Stimulated activated naive CD4-positive, alpha-beta T cell (primary cell): ENCODE measurements around the gene NR5A1.

Experiments
- DNase-seq, 6 experiments: peaks; one replicate each; lab custom pipeline; 2025; lab: John Stamatoyannopoulos, UW

Gene NR5A1

DNA sequence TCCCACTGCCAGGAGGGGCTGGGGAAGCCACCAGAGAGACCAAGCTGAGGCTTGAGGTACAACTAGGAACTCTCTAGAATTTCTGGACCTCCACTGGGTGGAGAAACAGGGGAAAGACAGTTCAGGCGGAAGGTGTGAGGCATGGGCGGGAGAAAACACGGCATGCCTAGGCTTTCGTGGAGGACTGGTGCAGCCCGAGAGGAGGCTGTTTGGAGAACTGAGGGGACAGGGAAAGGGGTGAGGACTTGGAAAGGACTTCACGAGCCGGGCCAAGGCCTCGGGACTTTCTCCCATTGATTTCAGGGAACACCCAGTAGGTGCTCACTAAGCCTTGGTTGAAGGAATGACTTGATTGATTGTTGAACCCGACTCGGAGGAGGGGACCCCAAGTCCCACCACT, 66.4 kb downstream of the NR5A1 start:
- no peak for DNase-seq

DNA sequence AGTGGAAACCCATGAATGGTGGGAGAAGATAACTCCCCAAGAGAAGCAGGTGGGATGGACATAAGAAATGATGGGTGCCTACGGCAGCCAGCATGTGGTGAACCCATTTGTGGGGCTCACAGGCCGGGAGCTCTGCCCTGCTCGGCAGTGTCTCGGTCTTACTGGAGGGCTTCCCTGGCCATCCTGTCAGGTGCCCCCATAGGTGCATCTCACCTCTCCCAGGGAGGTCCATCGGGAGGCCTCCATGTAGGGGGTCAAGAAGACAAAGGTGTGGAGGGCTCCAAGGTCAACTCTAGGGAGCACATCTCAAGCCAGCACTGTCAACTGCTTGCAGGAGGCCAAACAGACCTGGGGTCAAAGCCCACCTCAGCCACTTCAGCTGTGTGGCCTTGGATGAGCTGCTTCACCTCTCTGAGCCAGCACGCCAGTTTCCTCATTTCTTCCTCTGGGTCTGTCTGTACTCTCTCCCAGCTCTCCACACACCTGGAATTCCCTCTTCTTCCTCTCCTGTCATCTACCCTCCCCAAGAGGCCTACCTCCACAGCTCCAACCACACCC, 67.4 kb downstream of the NR5A1 start:
- no peak for DNase-seq

DNA sequence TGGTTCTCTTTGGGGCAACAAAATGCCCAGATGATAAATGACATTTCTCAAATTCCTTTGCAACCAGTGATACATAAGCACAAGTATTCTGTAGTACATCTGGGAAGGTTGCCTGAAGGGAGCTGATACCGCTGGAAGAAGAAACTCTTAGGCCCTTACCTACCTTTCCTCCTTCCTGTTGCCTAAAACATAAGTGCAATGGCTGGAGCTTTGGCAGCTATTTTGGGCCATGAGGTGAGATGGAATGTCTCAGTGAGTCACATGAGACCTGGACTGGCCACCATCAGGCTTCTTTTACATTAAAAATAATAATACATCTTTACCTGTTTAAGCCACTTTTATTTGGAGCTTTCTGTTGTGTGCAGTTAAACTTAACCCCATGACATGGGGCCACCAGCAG, 68.1 kb downstream of the NR5A1 start:
- DNase-seq, result no peak

DNA sequence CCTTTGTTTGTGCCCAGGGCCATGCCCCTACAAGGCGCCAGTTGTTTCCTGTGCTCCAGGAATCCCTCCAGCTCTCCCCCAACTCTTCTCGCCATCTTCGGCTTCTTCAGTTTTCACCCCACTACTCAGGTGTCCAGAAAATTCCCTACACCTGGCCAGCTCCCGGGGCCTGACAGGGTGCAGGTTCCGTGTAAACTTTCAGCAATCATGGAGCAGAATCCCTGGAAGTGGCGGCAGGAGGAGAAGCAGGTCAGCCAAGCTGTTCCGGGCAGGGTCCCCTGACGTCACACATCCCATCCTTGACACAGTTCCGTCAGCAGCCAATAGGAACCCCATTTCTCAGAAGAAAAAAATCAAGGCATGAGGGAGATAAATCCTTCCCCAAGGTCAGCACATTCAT, 69.1 kb downstream of the NR5A1 start:
- no peak for DNase-seq

DNA sequence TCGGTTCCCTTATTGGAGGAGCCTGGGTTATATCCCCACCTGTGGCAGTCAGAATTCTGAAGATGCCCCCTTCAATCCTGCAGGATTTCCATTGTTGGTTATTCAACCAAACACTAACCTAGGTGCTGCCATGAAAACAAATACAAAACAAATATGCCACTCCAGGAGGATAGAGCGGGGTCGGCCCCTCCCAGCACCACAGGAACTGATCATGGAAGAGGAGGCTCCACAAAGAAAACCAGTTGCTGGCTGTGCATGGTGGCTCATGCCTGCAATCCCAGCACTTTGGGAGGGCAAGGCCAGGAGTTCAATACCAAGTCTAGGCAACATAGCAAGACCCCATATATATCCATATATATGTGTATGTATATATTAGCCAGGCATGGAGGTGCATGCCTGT, 70.1 kb downstream of the NR5A1 start:
- no peak for DNase-seq

DNA sequence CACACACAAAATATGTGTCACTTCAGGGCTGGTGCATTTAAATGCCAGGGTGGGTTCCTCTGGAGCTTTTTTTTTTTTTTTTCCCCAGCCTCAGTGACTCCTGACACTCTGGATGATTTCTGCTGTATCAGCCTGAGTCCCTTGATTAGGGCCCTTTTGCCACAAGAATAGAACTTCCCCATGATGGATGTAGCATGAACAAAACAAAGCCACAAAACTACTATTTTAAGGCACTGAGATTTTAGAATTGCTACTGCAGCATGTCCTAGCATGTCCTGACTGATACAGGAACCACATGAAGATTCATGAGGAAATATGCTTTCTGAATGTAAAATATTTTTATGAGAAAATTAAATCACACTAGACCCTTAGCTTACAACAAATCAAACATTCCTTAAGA, 70.9 kb downstream of the NR5A1 start:
- DNase-seq, result no peak
